Measurements from ENCODE around the gene MUC5B. TPM values are rescaled to one million over a fixed set of nuclear protein-coding genes. Genes with fewer than 3 reads are reported as not detected.

MUC5B gene
- total RNA-seq, 1 donor from 2014 or later: not detected

DNA sequence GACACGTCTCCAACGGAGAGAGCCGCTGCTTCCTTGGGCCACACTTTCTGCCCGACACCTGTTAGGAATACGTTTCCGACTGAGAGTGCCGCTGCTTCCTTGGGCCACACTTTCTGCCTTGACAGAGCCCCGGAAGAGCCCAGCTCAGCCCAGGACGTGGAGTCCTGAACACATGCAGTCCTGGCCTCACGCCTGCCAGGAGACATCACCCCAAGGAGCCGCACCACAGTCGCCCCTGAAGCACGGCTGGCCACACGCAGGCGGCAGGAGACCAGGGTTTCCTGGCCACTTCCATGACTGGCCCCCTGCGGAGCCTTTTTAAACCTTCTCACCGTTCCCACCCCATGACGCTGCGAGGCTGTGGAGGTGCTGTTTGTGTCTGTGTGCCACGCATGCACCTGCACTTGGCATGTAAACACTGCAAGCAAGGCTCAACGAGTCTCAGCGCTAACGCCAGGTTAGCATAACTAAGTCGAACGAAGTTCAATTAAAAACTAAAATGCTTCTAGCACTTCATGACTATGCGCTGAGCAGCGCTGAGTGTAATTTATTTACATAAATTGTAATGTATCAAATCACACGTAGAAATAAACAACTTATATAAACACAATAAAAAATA, 77.8 kb downstream of the MUC5B start:
- no peaks in the 10 kb centered on the region for H3K9me3 Mint-ChIP-seq (ENCODE audit: low read depth)
- H3K4me1 Mint-ChIP-seq (ENCODE audit: low read depth): peaks cover 56% of the 10 kb centered on the region
- no peak overlapping the region for H3K27ac Mint-ChIP-seq (ENCODE audit: unreplicated experiment)
- no peak for TF ChIP-seq CTCF (IDR thresholded peaks at IDR 0.05)
- no peak overlapping the region for H3K4me3 Mint-ChIP-seq (ENCODE audit: unreplicated experiment)
- H3K36me3 Mint-ChIP-seq (ENCODE audit: low read depth): peaks cover 1% of the 10 kb centered on the region
- H3K27me3 Mint-ChIP-seq (ENCODE audit: low read depth): no peaks in the 10 kb centered on the region
- DNase-seq (ENCODE audit: low spot score): no peak

- Mint-ChIP-seq H3K4me1 (ENCODE audit: low read depth) (peaks cover 56% of the 10 kb centered on the region), H3K36me3 (ENCODE audit: low read depth) (peaks cover 1% of the 10 kb centered on the region), H3K4me3 (ENCODE audit: unreplicated experiment) (no peak overlapping the region), H3K27me3 (ENCODE audit: low read depth) (no peaks in the 10 kb centered on the region), H3K9me3 (ENCODE audit: low read depth) (no peaks in the 10 kb centered on the region), H3K27ac (ENCODE audit: unreplicated experiment) (no peak overlapping the region)
- no peak for TF ChIP-seq CTCF (IDR thresholded peaks at IDR 0.05)
- no peak for DNase-seq (ENCODE audit: low spot score)
Observed at GRCh38 chr11:1301220-1302000, 78.5 kb downstream of the MUC5B start.

DNA sequence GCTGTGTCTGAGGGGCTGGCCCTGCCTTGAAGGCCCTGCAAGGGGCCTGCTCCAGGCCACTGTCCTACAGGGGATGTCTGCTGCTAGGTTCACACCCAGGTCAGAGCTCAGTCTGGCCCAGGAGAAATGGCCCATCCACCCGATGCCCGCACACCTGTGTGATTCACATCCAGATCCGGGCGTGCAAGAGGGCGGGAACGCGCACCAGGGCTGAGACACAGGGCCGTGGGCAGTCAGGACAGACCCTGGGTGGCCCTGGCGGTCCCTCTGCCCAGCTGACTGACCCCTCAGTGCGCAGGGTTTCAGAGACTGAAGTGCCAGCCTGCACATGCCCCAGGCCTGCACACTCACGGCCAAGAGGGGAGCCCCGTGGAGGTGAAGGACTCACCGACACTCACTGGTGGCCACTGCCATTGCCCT, 79.2 kb downstream of the MUC5B start:
- Mint-ChIP-seq H3K27me3 (ENCODE audit: low read depth) (no peaks in the 10 kb centered on the region), H3K4me1 (ENCODE audit: low read depth) (peaks cover 61% of the 10 kb centered on the region), H3K9me3 (ENCODE audit: low read depth) (no peaks in the 10 kb centered on the region), H3K27ac (ENCODE audit: unreplicated experiment) (no peak overlapping the region), H3K36me3 (ENCODE audit: low read depth) (peaks cover 1% of the 10 kb centered on the region), H3K4me3 (ENCODE audit: unreplicated experiment) (no peak overlapping the region)
- no peak for TF ChIP-seq CTCF (IDR thresholded peaks at IDR 0.05)
- DNase-seq (ENCODE audit: low spot score): no peak

- no peaks in the 10 kb centered on the region for H3K9me3 Mint-ChIP-seq (ENCODE audit: low read depth)
- no peak overlapping the region for H3K27ac Mint-ChIP-seq (ENCODE audit: unreplicated experiment)
- H3K4me1 Mint-ChIP-seq (ENCODE audit: low read depth): peaks cover 65% of the 10 kb centered on the region
- DNase-seq (ENCODE audit: low spot score): no peak
- H3K4me3 Mint-ChIP-seq (ENCODE audit: unreplicated experiment): no peak overlapping the region
- peaks cover 1% of the 10 kb centered on the region for H3K36me3 Mint-ChIP-seq (ENCODE audit: low read depth)
- H3K27me3 Mint-ChIP-seq (ENCODE audit: low read depth): no peaks in the 10 kb centered on the region
- no peak for TF ChIP-seq CTCF (IDR thresholded peaks at IDR 0.05)
Observed at GRCh38 chr11:1302461-1303125, 79.7 kb downstream of the MUC5B start.

GRCh38 chr11:1303126-1303821, 80.4 kb downstream of the MUC5B start:
- H3K4me3 Mint-ChIP-seq (ENCODE audit: unreplicated experiment): no peak overlapping the region
- DNase-seq (ENCODE audit: low spot score): no peak
- no peaks in the 10 kb centered on the region for H3K9me3 Mint-ChIP-seq (ENCODE audit: low read depth)
- H3K27me3 Mint-ChIP-seq (ENCODE audit: low read depth): no peaks in the 10 kb centered on the region
- H3K27ac Mint-ChIP-seq (ENCODE audit: unreplicated experiment): no peak overlapping the region
- peaks cover 71% of the 10 kb centered on the region for H3K4me1 Mint-ChIP-seq (ENCODE audit: low read depth)
- TF ChIP-seq CTCF (IDR thresholded peaks at IDR 0.05): peak; percentile 58
- H3K36me3 Mint-ChIP-seq (ENCODE audit: low read depth): no peaks in the 10 kb centered on the region

Measured in chondrocyte (in vitro differentiated cells).